Measurements from ENCODE around the gene MEFV. TPM values are rescaled to one million over a fixed set of nuclear protein-coding genes. Genes with fewer than 3 reads are reported as not detected.

The MEFV gene
- polyA plus RNA-seq, 3 donors = 37.7 to 78.0 (median 73.2) TPM

Other genes starting within 250 kb of the MEFV start
- gene CLDN9, start 243.7 kb downstream of the MEFV start, polyA plus RNA-seq = 1 to 10 TPM in 1 of 3 donors, not detected in 2; 2.1 TPM
- gene CLDN6, start 238.4 kb downstream of the MEFV start, polyA plus RNA-seq = not detected
- gene TNFRSF12A, start 236.3 kb downstream of the MEFV start, polyA plus RNA-seq = 1 to 10 TPM; 2.9 to 6.2 (median 5.7) TPM
- gene HCFC1R1, start 232.7 kb downstream of the MEFV start, polyA plus RNA-seq = 10 to 100 TPM; 16.7 to 27.1 (median 19.9) TPM
- gene THOC6, start 232.6 kb downstream of the MEFV start, polyA plus RNA-seq = 10 to 100 TPM; 42.4 to 59.2 (median 57.7) TPM
- not detected for gene BICDL2, start 219.7 kb downstream of the MEFV start, polyA plus RNA-seq
- gene MMP25, start 210.1 kb downstream of the MEFV start, polyA plus RNA-seq = 10 to 100 TPM in 1 of 3 donors, 1 to 10 TPM in 1, under 1 TPM in 1; 0.71 to 26.6 (median 2.6) TPM
- gene IL32, start 191.0 kb downstream of the MEFV start, polyA plus RNA-seq = 1 to 10 TPM in 2 of 3 donors, under 1 TPM in 1; 0.53 to 8.0 (median 5.6) TPM
- under 1 TPM in 1 of 3 donors, not detected in 2; 0.29 TPM for gene ZSCAN10, start 157.3 kb downstream of the MEFV start, polyA plus RNA-seq
- 1 to 10 TPM; 1.0 to 6.7 (median 1.3) TPM for gene ZNF205, start 144.0 kb downstream of the MEFV start, polyA plus RNA-seq
- 1 to 10 TPM; 1.5 to 2.6 (median 1.8) TPM for gene ZNF213, start 121.6 kb downstream of the MEFV start, polyA plus RNA-seq
- gene OR1F1, start 68.4 kb downstream of the MEFV start, polyA plus RNA-seq = not detected
- 1 to 10 TPM; 2.0 to 2.8 (median 2.5) TPM for gene ZNF200, start 21.5 kb downstream of the MEFV start, polyA plus RNA-seq
- 10 to 100 TPM; 11.5 to 21.5 (median 13.1) TPM for gene ZNF263, start 26.9 kb upstream of the MEFV start, polyA plus RNA-seq
- gene TIGD7, start 48.8 kb upstream of the MEFV start, polyA plus RNA-seq = 1 to 10 TPM in 1 of 3 donors, under 1 TPM in 2; 0.32 to 1.4 (median 0.64) TPM
- gene ZNF75A, start 48.9 kb upstream of the MEFV start, polyA plus RNA-seq = 10 to 100 TPM in 1 of 3 donors, 1 to 10 TPM in 2; 2.3 to 10.2 (median 2.8) TPM
- under 1 TPM in 1 of 3 donors, not detected in 2; 0.12 TPM for gene OR2C1, start 99.3 kb upstream of the MEFV start, polyA plus RNA-seq
- gene ZSCAN32, start 144.4 kb upstream of the MEFV start, polyA plus RNA-seq = 1 to 10 TPM; 5.7 to 7.7 (median 7.2) TPM
- gene ZNF174, start 144.6 kb upstream of the MEFV start, polyA plus RNA-seq = 1 to 10 TPM; 2.5 to 5.6 (median 4.9) TPM
- 1 to 10 TPM in 1 of 3 donors, under 1 TPM in 2; 0.80 to 1.0 (median 0.98) TPM for gene ZNF597, start 186.9 kb upstream of the MEFV start, polyA plus RNA-seq
- 10 to 100 TPM; 19.5 to 48.8 (median 29.7) TPM for gene NAA60, start 187.0 kb upstream of the MEFV start, polyA plus RNA-seq
- not detected for gene C16orf90, start 238.9 kb upstream of the MEFV start, polyA plus RNA-seq
- gene CLUAP1, start 244.4 kb upstream of the MEFV start, polyA plus RNA-seq = 1 to 10 TPM; 1.9 to 5.9 (median 5.6) TPM